HTR-8/SVneo (cell line): ENCODE measurements around the gene DIP2C.
"Not testable (repeated sequence)": the region's sequence is repeated elsewhere in the genome, so short reads cannot be mapped to it uniquely, and the experiment has no call there.

Experiments used
- DNase-seq: peaks from one replicate; pipeline ENCODE4 v3.0.0; 2011; ENCODE audit warnings: low spot score, mixed read lengths; ENCODE audit not compliant: insufficient read length
- FAIRE-seq: peaks from 2 replicates; lab custom pipeline; 2011; peaks lifted over from hg19 to GRCh38; lab: Jason Lieb, UNC

DIP2C gene

DNA sequence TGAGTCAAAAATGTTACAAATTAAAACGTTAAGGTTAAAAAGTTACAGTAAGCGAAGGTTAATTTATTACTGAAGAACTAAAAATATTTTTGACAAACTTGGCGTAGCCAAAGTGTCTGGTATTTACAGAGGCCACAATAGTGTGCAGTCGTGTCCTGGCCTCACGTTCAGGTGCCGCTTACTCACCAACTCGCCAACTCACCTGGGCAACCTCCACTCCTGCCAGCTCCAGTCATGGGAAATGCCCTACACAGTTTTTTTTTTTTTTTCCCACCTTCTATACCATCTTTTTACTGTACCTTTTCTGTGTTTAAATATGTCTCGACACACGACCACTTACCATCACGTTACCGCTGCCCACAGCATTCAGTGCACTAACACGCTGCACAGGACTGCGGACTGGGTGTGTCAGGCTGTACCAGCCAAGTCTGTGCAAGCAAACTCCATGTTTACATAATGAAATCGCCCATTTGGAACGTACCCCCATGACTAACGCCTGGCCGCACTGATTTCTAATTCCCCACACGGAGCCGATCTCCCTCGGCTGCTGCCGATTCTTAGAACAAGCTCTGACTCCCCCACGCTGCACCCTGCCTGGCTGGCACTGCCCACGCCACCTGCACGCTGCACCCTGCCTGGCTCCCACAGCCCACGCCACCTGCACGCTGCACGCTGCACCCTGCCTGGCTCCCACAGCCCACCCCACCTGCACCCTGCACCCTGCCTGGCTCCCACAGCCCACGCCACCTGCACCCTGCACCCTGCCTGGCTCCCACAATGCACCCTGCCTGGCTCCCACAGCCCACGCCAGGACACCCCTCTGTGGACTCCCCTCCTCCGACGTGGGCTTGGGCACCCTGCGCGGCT lies 351.1 kb downstream of the DIP2C start:
- no peak for FAIRE-seq

DNA sequence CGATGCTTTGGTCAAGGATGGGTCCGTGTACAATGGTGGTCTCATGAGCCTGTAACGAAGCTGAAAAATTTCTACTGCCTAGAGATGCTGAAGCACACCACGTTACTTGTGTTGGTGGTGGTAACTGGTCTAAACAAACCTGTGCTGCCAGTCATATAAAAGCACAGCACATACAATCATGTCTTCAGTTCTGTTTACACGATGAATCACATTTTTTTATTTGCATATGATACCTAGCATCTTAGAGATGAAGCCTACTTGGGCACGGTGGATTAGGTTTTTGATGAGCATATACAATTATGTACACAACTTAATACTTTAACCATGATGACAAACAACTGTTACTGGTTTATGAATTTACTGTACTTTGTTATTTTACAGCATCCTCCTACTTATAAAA lies 353.2 kb downstream of the DIP2C start:
- no peak for FAIRE-seq
- no peak for DNase-seq

More for the DNA sequence above, 351.1 kb downstream of the DIP2C start:
- DNase-seq, result no peak

DNA sequence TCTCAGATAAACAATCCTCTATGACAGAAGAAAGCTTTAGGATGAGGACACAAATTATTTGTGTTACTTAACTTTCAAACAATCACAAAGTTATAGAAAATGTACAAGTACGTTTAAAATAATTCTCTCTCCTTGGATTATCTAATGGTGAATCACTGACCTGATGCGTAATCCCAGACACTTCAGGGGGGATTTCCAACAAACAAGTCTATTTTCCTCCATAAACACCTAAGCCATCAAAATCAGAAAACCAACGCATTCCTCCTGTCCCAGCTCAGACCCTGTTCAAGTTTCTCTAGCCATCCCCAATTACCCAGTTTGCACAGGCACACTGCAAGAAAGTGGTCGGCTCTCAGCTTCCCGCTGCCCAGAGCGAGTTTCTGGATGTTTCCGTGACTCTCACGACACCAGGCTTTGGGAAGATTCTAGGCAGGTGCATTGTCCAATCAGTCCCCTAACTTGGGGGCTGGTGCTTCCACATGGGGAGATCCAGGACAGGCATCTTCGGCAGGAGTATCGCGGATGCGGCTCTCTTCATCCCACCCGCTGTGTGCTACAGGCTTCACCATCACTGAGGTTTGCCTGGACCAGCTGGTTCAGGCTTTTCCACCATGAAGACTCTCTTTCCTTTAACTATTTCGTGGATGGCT lies 354.2 kb downstream of the DIP2C start:
- FAIRE-seq (no peak), DNase-seq (no peak)

DNA sequence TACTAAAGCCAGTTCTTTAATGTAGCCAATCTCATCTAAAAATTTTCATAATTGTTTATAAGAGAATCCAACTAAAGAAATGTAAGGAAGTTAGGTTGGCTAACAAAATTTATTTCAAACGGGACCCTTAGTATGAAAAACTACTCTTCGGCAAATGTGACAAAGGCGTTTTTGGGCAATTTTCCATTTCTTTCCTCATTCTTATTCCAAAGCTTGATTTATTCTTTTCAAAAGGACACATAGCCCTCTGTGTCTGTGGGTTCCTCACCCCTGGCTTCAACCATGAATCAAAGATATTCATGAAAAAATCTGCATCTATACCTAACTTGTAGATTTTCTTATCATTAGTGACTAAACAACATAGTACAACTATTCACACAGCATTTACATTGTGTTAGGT lies 358.3 kb downstream of the DIP2C start:
- FAIRE-seq (no peak), DNase-seq (no peak)

DNA sequence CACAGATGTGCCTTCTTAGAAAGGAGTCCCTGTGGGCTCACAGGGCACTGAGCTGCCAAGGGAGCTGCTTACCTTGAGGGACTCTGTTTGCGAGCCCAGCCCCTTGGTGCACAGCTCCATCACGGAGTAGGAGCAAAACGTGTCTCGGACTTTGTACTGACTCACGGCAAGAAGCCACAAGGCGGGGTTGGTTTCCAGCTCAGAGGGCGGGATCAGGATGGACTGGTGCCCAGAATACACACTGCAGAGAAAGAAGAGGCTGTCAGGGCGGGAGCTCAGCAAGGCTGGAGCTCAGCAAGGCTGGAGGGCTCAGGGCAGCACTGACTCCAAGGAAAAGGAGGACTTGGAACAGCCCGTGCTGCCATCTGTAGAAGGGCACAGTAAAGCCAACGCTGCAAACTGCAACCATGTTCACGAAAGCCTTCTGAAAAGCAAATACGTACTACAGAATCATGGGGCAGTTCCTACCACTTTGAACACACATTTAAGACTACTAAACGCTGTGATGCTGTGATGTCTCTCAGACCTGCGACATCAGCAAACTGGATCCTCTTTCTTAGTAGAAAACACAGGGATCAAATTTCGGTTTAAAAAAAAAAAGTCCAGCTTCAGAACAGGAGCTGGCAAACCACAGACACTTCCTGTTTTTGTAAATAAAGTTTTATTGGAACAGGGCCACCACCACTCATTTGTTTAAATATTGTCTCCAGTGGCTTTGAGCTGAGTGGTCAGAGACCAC lies 359.9 kb downstream of the DIP2C start:
- DNase-seq, result peak; percentile 80
- FAIRE-seq, result peak; percentile 83

DNA sequence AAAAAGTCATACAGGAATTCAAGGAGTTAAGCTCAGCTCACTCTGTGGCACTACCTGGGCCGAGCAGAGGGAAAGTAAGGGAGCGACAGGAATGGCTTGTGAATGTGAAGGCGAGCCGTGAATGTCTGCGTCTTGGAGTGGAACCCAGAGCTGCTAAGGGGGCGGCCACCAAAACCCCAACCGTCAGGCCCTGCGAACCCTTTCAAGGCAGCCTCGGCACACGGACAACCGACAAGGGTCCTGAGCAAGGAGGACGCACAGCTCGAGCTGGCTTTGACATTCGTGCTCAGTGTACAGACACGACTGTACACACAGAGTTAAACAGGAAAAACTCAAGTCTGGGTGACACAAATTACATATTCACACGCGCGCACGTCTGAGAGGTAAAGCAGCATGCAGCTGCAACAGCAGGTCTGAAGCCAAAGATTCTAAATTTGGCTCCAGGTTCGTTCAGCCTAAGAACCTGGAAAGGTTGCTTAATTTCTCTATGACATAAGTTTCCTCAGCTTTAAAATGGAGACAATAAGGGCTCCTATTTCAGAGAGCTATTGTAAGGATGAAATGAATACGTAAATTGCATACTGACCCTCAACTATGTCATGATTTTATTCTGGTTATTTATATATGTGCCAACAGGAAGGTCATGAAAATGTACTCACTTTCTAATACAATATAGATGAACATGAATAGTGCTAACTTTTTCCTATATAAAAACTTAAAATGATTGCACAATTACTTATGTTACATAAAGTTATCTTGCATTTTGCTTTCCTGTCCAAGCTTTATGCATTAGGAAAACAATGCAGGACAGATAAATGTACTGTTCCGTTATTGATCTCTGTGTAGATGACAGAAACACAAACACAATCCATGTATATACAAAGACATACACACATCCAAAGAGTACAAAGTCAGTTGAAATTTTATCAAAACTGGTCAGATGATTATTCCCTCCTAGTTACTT lies 361.3 kb downstream of the DIP2C start:
- FAIRE-seq, result no peak
- DNase-seq, result no peak

DNA sequence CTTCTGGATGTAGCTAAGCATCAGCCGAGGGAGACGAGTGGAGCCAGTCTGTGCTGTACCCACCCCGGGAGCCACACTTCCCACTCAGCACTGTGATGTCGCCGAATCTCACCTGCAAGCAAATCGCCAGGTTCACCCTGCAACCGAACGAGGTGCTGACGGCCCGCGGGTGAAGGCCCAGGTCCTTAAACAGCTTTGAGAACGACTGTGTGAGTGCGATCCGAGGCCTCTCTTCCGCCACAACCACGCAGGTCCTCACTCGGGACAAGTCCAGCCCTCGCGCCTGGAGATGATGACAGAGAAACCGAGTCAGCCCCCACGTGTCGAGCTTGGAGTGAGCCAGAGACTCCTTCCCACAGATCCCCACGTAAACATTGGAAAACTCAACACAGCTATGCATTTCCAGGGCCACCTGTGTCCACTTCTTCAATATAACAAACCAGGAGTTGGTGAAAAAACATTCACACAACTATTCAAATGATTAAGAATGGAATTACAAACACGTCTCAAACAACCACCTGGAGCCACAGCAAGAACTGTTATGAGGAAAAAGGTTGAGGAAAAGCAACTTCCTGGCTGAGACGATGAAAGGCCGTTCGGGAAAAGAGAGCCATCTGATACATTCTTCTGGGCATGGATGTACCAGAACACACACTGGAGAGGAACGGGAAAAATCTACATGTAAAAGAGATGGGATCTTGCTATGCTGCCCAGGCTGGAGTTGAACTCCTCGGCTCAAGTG lies 362.4 kb downstream of the DIP2C start:
- FAIRE-seq (no peak), DNase-seq (no peak)

DNA sequence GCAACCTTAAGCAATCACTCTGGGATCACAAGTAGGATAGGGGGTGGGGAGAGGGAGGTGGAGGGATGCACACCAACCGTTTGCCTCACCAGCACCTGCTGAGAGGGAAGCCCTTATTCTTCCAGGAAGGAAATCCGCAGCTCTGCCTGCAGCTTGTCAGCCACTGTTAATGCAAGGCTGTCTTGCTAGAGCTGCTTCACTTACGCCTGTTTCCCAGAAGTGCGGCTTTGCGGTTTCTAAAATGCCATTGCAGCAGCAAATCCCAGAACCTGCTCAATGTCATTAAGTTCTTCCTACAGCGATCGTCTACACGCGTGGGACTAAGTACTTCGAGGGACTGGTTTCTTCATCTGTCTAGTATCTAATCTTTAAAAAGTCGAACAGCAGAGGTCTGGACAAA lies 363.1 kb downstream of the DIP2C start:
- DNase-seq (no peak), FAIRE-seq (no peak)

DNA sequence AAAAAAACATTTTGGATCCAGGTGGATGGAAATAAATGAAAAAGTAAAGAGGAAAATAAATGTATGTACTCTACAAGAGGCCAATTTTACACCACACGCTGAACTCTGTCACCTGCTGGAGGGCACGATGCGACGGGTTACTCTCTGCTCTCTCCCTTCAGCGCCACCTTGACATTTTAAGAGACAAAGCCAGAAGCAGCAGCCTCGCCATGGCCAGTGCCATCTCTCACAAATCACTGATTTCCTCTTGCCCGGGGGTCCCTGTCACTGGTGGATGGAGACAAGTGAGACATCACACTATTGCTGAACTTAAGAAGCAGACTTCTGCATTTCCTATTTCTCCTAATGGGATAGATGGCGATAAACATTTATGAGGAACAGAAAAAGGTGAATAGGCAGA lies 364.2 kb downstream of the DIP2C start:
- no peak for FAIRE-seq

DNA sequence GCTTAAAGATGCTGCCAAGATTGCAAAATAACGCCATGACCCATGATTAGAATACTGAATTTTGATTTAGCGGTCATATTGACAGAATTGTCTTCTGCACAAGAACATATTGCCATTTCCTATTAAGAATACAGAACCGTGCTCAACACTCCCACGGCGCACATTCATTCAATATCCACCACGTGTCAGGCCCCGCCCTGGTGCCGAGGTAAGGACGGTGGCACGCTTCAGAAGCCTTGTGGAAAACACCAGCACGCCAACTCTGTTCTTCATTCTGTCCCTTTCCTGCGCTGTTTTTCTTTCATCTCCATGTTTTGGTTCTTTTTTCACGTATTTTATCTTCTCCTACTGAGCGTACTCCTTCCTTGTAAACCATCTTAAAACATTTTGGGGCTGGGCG lies 364.9 kb downstream of the DIP2C start:
- no peak for FAIRE-seq
- no peak for DNase-seq

More for the DNA sequence above, 364.2 kb downstream of the DIP2C start:
- no peak for DNase-seq

DNA sequence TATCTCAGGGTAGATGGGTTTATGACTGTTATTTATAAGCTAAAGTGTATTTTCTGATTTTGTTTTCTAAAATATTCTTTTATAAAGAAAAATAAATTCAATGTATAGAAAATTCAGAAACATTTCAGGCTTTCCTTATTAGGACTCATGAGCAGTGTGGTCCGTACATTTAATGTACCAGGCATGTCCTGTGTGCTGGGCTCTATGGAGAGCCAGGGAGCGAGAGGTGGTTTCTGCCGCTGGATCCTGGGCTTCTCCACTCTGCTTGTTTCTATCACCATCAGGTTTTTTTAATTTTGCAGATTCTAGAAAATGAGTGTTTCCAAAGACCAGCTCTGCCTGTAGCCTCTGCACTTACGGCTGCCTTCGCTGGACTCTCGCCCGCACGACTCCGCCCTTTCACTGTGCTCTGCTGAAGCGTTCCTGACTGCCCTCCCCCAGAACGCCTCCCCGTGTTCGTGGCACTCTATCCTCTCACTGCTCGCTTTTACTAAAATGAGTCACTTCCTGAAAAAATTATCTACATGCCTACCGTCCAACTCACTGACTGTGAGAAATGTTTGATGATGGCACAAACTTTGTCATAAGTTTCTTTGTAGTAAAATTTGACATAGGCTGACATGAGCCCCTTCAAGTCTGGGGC lies 365.7 kb downstream of the DIP2C start:
- FAIRE-seq (peak; percentile 94), DNase-seq (peak; percentile 91)

DNA sequence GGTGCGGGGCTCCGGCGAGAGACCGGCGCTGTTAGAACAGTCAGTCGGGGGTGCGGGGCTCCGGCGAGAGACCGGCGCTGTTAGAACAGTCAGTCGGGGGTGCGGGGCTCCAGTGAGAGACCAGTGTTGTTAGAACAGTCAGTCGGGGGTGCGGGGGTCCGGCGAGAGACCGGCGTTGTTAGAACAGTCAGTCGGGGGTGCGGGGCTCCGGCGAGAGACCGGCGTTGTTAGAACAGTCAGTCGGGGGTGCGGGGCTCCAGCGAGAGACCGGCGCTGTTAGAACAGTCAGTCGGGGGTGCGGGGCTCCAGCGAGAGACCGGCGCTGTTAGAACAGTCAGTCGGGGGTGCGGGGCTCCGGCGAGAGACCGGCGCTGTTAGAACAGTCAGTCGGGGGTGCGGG lies 366.4 kb downstream of the DIP2C start:
- not testable (repeated sequence) for DNase-seq
- peak; percentile 64 for FAIRE-seq

DNA sequence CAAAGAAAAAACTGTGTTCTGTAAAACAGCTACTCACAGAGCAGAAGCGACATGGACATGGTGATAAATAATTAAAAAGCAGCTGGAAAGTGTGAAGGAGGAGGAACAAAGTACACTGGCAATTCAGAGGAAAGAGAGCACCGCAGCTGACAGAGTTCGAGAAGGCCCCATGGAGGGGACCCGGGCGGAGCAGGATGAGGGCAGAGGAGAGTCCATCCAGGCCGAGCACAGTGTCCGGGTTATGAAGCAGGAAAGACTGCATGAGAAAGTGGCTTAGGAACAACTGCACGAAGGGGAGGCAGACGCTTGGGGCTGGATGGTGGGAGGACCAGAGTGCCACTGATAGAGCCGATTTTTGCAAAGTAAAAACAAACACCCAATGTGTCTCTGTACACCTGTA lies 368.7 kb downstream of the DIP2C start:
- no peak for FAIRE-seq
- DNase-seq, result no peak

DNA sequence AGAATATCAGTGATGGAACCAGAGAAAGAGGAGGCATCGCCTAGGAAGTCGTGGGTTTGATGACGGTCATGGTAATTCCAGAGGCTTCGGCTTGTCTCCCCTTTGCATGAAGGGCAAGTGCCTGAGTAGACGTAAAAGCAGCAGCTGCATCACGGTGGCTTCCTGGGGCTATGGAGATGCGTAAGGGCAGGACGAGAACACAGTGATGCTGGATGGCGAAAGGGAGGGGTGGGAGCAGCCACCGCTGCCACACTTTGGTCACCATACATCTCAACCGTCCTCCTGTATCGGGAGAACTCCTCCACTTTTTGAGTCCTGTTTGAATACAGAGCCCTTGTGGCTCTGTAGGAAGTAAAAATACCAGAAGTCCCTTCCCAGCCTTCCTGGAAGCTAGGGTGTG lies 371.5 kb downstream of the DIP2C start:
- DNase-seq, result no peak
- no peak for FAIRE-seq

DNA sequence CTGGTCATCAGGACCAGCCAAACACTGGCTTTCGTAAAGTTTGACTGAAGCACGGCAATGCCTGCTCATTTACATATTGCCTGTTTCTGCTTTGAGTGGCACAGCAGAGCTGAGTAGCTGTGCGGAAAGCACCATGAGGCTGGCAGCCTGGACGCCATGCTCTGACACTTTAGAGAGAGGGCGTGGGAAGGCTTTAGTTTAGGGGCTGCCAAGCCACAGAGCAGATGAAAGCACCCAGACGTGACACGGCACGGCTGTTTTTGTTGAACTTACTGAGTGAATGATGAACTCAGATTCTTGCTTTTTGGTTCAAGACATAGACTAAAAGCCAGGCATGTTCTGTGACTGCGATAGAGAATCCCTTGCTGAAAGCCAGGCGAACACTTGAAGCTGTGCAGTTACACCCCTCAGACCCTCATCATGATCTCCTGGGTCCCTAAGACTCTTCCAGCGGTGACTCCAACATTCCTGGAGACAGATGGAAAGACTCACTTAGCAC lies 372.1 kb downstream of the DIP2C start:
- FAIRE-seq (no peak), DNase-seq (no peak)

DNA sequence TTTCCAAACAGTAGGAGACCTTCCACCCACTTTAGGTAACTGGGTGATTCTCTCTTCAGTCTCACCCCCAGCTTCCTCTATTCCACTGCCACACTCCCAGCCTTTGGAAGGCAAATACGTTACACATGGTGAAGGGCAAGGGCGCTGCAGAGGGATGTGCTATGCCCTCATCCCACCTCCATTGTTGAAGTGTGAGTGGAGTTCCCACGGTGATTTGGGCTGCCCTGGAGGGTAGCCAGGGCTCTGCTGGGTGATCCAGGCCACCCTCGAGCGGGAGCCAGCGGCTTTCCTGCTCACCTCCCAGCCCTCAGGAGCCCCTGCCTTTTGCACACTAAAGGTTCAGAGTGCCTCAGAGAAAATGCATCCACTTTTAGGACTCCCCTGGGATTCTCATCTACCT lies 373.1 kb downstream of the DIP2C start:
- no peak for DNase-seq

DNA sequence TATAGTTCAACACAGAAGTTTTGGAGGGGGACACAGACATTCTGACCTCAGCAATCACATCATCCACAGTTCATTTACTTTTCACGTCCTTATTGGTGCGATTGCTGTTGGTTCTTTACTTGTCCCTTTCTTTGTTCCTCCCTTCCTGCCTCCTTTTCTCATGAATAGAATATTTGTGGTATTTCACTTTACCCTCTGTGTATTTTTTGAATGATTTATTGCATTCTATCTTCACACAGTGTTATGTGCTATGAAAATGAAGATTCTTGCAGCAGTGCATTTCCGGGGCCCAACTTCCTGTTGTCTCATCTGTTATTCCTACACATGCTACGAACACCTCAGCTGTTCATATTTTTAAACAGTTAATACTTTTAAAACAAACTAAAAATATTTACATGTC lies 374.6 kb downstream of the DIP2C start:
- peak; percentile 26 for DNase-seq
- FAIRE-seq, result no peak

More for the DNA sequence above, 373.1 kb downstream of the DIP2C start:
- no peak for FAIRE-seq

DNA sequence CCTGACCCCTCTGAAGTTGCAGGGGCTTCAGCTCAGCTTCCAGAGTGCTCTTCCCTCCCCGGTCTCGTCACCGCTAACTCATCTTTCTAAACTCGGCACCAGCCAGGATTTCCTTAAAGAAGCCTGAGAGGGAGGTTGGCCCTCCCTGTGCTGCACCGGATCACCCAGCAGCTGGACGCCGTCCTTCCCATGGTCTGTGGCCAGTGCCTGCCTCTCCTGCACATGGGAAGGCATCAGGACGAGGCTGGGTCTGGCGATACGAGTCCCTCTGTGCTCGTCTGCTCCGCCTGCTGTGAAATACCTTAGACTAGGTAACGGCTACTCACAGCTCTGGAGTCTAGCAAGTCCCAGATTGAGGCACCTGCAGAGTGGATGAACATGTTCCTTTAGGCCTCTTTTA lies 375.1 kb downstream of the DIP2C start:
- FAIRE-seq (no peak), DNase-seq (no peak)
